ENCODE measurements around the gene NUDT16L1. TPM values are rescaled to one million over a fixed set of nuclear protein-coding genes. Genes with fewer than 3 reads are reported as not detected.

The NUDT16L1 gene
- total and polyA plus RNA-seq, 3 donors from 2014 or later: 33.6 to 48.6 (median 34.3) TPM

- Histone ChIP-seq H3K36me3 (ENCODE audit: low read depth, missing control alignments) (no peaks in the 10 kb centered on the region), H3K4me1 (peaks cover 7% of the 10 kb centered on the region), H3K27ac (no peak overlapping the region), H3K4me3 (no peak overlapping the region), H3K27me3 (no peaks in the 10 kb centered on the region), H3K9me3 (no peaks in the 10 kb centered on the region)
- DNase-seq: no peak
- WGBS, 2 donors: 91 to 92% methylated on average over 12 to 21 of the region's 21 CpGs
- intact Hi-C loops (cut with DNase I; ENCODE audit: low total_unique reads): no loop called here
- TF ChIP-seq CTCF (IDR thresholded peaks at IDR 0.05) (no peak), POLR2A (IDR thresholded peaks at IDR 0.05) (no peak)
Observed at GRCh38 chr16:4689091-4689671, 4.2 kb upstream of the NUDT16L1 start.

GRCh38 chr16:4689864-4690704, 3.3 kb upstream of the NUDT16L1 start:
- H3K27me3 ChIP-seq: no peaks in the 10 kb centered on the region
- no peak overlapping the region for H3K27ac ChIP-seq
- H3K4me3 ChIP-seq: no peak overlapping the region
- H3K36me3 ChIP-seq (ENCODE audit: low read depth, missing control alignments): no peaks in the 10 kb centered on the region
- TF ChIP-seq POLR2A (IDR thresholded peaks at IDR 0.05): no peak
- no peak for TF ChIP-seq CTCF (IDR thresholded peaks at IDR 0.05)
- DNase-seq: no peak
- H3K4me1 ChIP-seq: peaks cover 16% of the 10 kb centered on the region
- WGBS, 2 donors: 84 to 88% methylated on average over 22 to 31 of the region's 31 CpGs
- H3K9me3 ChIP-seq: no peaks in the 10 kb centered on the region
- intact Hi-C loops (cut with DNase I; ENCODE audit: low total_unique reads): loop anchor here (10.0 kb wide), 1 partner anchor 75 kb away; the partner anchor contains the start of gene UBALD1

DNA sequence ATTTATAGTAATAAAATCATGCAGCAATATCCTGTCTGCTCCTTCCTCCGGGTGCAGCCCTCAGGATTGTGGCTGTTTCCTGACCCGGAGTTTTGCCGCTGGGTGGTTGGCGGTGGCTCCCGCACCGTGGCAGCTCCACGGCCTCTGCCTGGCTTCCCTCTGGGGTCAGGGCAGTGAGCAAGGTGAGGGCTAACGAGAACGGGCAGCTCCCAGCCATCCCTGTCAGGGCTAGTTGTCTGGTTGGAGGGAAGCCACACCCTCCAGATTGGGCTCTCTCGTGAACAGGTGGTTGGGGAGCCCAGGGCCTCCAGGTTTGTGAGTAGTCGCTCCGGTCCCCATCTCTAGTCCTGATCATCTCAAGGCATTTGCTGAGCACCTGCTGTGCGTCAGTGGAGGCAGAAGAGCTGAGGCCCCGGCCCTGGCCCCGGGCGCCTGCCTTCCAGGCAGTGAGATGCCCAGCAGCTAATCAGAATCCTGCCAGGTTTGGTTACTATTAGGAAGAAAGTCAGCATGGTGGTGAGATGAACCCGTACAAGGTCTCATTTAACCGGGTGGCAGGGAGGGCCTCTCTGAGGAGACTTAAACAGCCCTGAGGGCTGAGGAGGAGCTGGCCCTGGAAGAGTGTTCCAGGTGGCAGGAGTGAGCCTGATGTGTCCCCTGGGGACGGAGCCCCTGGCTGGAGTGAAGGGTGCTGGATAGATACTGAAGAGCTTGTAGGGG, 2.3 kb upstream of the NUDT16L1 start:
- 77 to 84% methylated on average over 11 to 19 of the region's 19 CpGs for WGBS, 2 donors
- no peak for DNase-seq
- Histone ChIP-seq H3K4me3 (no peak overlapping the region), H3K36me3 (ENCODE audit: low read depth, missing control alignments) (no peaks in the 10 kb centered on the region), H3K27me3 (no peaks in the 10 kb centered on the region), H3K27ac (no peak overlapping the region), H3K4me1 (peaks cover 25% of the 10 kb centered on the region), H3K9me3 (no peaks in the 10 kb centered on the region)
- intact Hi-C loops (cut with DNase I; ENCODE audit: low total_unique reads): loop anchor here (10.0 kb wide), 1 partner anchor 76 kb away; the partner anchor contains the start of gene UBALD1
- TF ChIP-seq POLR2A (IDR thresholded peaks at IDR 0.05) (no peak), CTCF (IDR thresholded peaks at IDR 0.05) (no peak)

DNA sequence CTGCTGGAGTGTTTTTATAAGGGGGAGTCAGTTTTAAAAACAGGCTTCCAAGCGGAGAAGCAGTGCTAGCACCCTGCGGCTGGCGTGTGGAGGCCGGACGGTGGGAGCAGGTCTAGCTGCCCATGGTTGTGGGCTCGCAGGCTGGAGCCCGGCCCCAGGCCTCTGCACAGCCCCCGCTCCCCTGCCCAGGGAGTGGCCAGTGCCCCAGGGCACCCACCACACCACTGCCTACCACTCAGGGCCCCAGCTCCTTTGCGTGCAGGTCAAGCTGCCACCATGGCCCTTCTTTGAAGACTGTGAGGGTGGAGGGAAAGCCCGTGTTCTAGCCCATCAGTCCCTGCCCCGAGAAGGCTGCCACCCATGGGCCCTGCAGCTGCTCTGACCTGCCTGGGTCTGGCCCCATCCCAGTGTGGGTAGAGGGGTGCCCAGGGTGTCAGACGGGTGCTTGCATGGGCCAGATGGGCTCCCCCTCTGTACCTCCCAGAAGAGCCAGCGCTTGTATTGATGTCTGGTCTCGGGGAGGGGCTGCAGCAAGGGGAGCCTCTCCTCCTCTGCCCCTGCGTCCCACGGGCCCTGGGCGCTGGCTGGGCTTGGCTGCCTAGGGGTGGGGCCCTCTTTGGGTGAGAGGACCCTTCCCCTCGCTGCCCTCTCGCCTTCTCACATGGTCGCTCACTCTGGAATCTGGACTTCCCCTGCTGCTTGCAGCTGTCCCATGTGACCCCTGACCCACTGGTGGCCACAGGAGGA, 1.5 kb upstream of the NUDT16L1 start:
- WGBS, 2 donors: 89% methylated on average over 5 to 20 of the region's 20 CpGs
- Histone ChIP-seq H3K9me3 (no peaks in the 10 kb centered on the region), H3K36me3 (ENCODE audit: low read depth, missing control alignments) (no peaks in the 10 kb centered on the region), H3K4me3 (no peak overlapping the region), H3K4me1 (peaks cover 33% of the 10 kb centered on the region), H3K27me3 (no peaks in the 10 kb centered on the region), H3K27ac (no peak overlapping the region)
- no peak for DNase-seq
- TF ChIP-seq CTCF (IDR thresholded peaks at IDR 0.05) (no peak), POLR2A (IDR thresholded peaks at IDR 0.05) (no peak)
- intact Hi-C loops (cut with DNase I; ENCODE audit: low total_unique reads): loop anchor here (10.0 kb wide), 1 partner anchor 77 kb away; the partner anchor contains the start of gene UBALD1

All from testis (tissue), 3 donors.